SU-DHL-6 (cell line): ENCODE results near the gene PARVA.
A peak's percentile ranks its signal among the peaks of the same experiment; 100 is the strongest.

Source experiments
- H2AFZ ChIP-seq: fragments of 200-600 bp; sonication (generic); 2 replicates; pipeline ENCODE4 v1.6.1; 2014; ENCODE audit warnings: low read depth, mild to moderate bottlenecking, moderate library complexity, mixed read lengths, antibody characterized with exemption, low read length; ENCODE audit not compliant: severe bottlenecking
- H3F3A ChIP-seq: fragments of 200-600 bp; shearing (Covaris generic); 2 replicates; pipeline ENCODE4 v1.6.0; 2016; ENCODE audit warnings: antibody characterized with exemption, mild to moderate bottlenecking; ENCODE audit not compliant: insufficient read depth
- H3K27ac ChIP-seq: fragments of 200-600 bp; sonication (generic); 2 replicates; pipeline ENCODE4 v1.5.1; 2016; ENCODE audit warnings: low read depth, mild to moderate bottlenecking, low read length, moderate library complexity, mixed read lengths
- H3K27me3 ChIP-seq: fragments of 200-600 bp; sonication (generic), shearing (Covaris generic); 2 replicates; pipeline ENCODE4 v1.6.0; 2014; ENCODE audit warnings: mild to moderate bottlenecking, low read length
- H3K36me3 ChIP-seq: fragments of 200-600 bp; sonication (generic); 2 replicates; pipeline ENCODE4 v1.6.1; 2014; ENCODE audit warnings: mild to moderate bottlenecking, low read length, mixed read lengths
- H3K4me2 ChIP-seq: fragments of 300-600, 200-600 bp; shearing (Covaris generic), sonication (generic); 2 replicates; pipeline ENCODE4 v1.6.0; 2014; ENCODE audit warnings: low read length, low read depth, mild to moderate bottlenecking; ENCODE audit not compliant: poor library complexity, severe bottlenecking
- H3K4me3 ChIP-seq: fragments of 200-600 bp; sonication (generic); 2 replicates; pipeline ENCODE4 v1.5.1; 2014; ENCODE audit warnings: antibody characterized with exemption, low read length, mild to moderate bottlenecking, mixed read lengths; ENCODE audit not compliant: insufficient read depth, poor library complexity, severe bottlenecking
- H3K79me2 ChIP-seq: fragments of 200-600 bp; sonication (generic); 2 replicates; pipeline ENCODE4 v1.6.1; 2014; ENCODE audit warnings: mild to moderate bottlenecking, low read length, moderate library complexity; ENCODE audit not compliant: insufficient read depth
- H3K9ac ChIP-seq: fragments of 200-600 bp; sonication (generic); 2 replicates; pipeline ENCODE4 v1.7.0; 2014; ENCODE audit warnings: mild to moderate bottlenecking, low read length
- H3K9me2 ChIP-seq: fragments of 200-600 bp; sonication (generic); replicated peaks from 2 replicates; pipeline ENCODE4 v1.6.1; 2014; ENCODE audit warnings: low read length; ENCODE audit not compliant: insufficient read depth
- H3K9me3 ChIP-seq: fragments of 200-600 bp; sonication (generic); 2 replicates; pipeline ENCODE4 v1.6.1; 2014; ENCODE audit warnings: low read length, mixed read lengths; ENCODE audit not compliant: insufficient read depth
- H4K20me1 ChIP-seq: fragments of 200-600 bp; sonication (generic); 2 replicates; pipeline ENCODE4 v1.6.1; 2014; ENCODE audit warnings: low read depth, mild to moderate bottlenecking, antibody characterized with exemption, low read length, moderate library complexity, mixed read lengths
- CTCF ChIP-seq: fragments of 200-600 bp; sonication (generic); IDR thresholded peaks from one replicate; pipeline ENCODE4 v1.5.1; 2017; ENCODE audit warnings: antibody characterized with exemption, mild to moderate bottlenecking, low read length, moderate library complexity; ENCODE audit not compliant: insufficient read depth, poor library complexity, severe bottlenecking
- EZH2phosphoT487 ChIP-seq: fragments of 200-600 bp; sonication (generic), shearing (Covaris generic); conservative IDR thresholded peaks from 2 replicates; pipeline ENCODE4 v1.6.1; 2018; ENCODE audit warnings: mild to moderate bottlenecking, antibody characterized with exemption, low read length, moderate library complexity, mixed read lengths

PARVA gene

DNA sequence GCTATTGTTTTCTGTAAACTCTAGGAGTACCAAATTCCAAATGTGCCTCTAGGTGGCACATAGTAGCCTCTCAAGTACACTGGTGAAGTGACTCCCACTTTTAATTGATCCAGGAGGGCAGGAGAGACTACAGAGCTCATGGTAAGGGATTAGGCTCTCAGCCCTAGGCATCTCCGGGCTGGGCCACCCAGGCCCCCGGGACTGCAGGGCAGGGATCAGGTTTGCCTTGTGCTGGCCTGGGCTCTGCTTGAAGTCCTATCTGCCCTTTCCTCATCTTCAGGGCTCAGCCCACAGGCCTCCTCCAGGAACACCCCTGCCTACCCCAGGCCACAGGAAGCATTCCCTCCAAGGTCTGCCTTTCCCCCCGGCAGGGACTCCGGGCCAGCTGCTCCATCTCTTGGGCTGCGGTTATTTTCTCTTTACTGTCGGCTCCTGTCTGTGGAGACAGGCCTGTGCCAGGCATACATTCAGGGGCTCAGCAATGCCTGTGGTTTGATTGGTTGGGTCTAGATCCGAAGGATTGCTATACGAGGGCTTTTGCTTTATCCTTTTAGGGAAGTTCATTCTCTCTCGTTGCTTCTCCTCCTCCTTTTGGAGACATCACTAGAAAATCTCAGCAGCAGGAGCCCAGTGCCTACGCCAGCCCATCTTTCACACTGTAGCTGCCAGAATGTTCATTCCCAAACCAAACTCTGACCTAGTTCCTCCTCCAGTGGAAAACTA is 32.8 kb downstream of the PARVA start:
- H3K79me2 ChIP-seq, result no peaks in the 10 kb centered on the region

DNA sequence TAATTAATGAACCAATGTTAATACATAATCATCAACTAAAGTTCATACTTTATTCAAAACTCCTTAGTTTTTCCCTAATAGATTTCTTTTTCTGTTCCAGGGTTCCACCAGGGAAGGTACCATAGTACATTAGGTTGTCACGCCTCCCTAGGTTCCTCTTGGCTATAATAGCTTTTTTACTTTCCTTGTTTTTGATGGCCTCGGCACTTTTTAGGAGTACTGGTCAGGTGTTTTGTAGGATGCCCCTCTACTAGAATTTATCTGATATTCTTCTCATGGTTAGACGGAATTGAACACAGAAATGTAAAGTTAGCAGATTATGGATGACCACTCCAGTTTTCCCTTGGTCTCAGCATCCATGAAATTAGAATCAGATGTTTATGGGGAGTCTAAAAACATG is 34.0 kb downstream of the PARVA start:
- H3K79me2 ChIP-seq, result no peaks in the 10 kb centered on the region
- no peaks in the 10 kb centered on the region for H4K20me1 ChIP-seq
- H2AFZ ChIP-seq, result no peak overlapping the region
- H3K9me3 ChIP-seq, result no peaks in the 10 kb centered on the region
- TF ChIP-seq EZH2phosphoT487, result no peak
- TF ChIP-seq CTCF, result no peak
- H3K27me3 ChIP-seq, result no peaks in the 10 kb centered on the region
- H3K27ac ChIP-seq, result no peak overlapping the region
- H3K9ac ChIP-seq, result no peak overlapping the region
- no peaks in the 10 kb centered on the region for H3K9me2 ChIP-seq
- H3K4me3 ChIP-seq, result no peak overlapping the region
- no peaks in the 10 kb centered on the region for H3F3A ChIP-seq
- no peak overlapping the region for H3K4me2 ChIP-seq
- no peaks in the 10 kb centered on the region for H3K36me3 ChIP-seq

More for the DNA sequence above, 32.8 kb downstream of the PARVA start:
- Histone ChIP-seq H3K4me2 (no peak overlapping the region), H3K9me3 (no peaks in the 10 kb centered on the region), H3K36me3 (no peaks in the 10 kb centered on the region), H3K4me3 (no peak overlapping the region), H4K20me1 (no peaks in the 10 kb centered on the region), H3F3A (no peaks in the 10 kb centered on the region), H3K9me2 (no peaks in the 10 kb centered on the region), H2AFZ (no peak overlapping the region), H3K9ac (no peak overlapping the region), H3K27ac (no peak overlapping the region), H3K27me3 (no peaks in the 10 kb centered on the region)
- TF ChIP-seq EZH2phosphoT487, result no peak
- TF ChIP-seq CTCF, result no peak

- Histone ChIP-seq H3F3A (no peaks in the 10 kb centered on the region), H2AFZ (no peak overlapping the region), H3K9me3 (no peaks in the 10 kb centered on the region), H3K9ac (no peak overlapping the region), H4K20me1 (no peaks in the 10 kb centered on the region), H3K36me3 (no peaks in the 10 kb centered on the region), H3K27me3 (no peaks in the 10 kb centered on the region), H3K4me3 (no peak overlapping the region), H3K9me2 (no peaks in the 10 kb centered on the region), H3K27ac (no peak overlapping the region), H3K79me2 (no peaks in the 10 kb centered on the region), H3K4me2 (no peak overlapping the region)
- TF ChIP-seq CTCF, result peak; percentile 50
- no peak for TF ChIP-seq EZH2phosphoT487
Measured at GRCh38 chr11:12411806-12412727, 34.7 kb downstream of the PARVA start.
